ENCODE results near the gene GSG1L2. TPM values are rescaled to one million over a fixed set of nuclear protein-coding genes. Genes with fewer than 3 reads are reported as not detected.
A peak's percentile ranks its signal among the peaks of the same experiment; 100 is the strongest.

GSG1L2 gene
- polyA plus RNA-seq, 1 donor (not counting 4 experiments of a cell fraction or from before 2014, with no cell fraction given) = not detected

DNA sequence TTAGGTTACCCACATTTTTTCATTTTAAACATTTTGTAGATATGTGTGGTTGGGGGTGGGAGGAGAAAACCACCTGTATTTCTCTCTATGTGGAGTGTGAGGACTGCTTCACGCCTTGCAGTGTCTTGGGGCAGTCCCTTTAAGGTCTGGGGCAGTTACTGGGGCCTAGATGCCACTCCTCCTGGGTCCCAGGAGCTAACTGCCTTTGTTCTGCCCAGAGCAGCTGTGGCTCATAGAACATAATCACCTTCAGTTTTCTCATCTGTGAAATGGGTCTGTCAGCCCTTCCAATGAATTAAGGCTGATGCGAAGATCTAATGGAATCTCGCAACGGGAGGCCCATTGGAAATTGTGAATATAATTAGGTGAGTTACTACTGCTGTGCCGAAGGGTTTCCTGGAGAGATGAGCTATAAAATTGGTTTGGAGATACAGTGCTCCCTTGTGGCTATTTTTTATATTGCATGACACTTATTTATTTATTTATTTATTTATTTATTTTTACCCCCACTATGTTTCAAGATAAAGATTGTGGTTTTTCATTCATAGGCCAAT, 53.4 kb downstream of the GSG1L2 start:
- Histone ChIP-seq H3K9me3 (ENCODE audit: control insufficient read depth, low read depth, low read length) (no peaks in the 10 kb centered on the region), H3K4me1 (ENCODE audit: control insufficient read depth, extremely low read depth, insufficient read depth, low read length) (no peaks in the 10 kb centered on the region), H2AFZ (ENCODE audit: control insufficient read depth, low read length) (peak overlapping the region; percentile 23), H3K9ac (ENCODE audit: control insufficient read depth, extremely low read depth, insufficient read depth, low read length) (no peak overlapping the region), H4K20me1 (ENCODE audit: control insufficient read depth, extremely low read depth, insufficient read depth, low read length) (no peaks in the 10 kb centered on the region), H3K9me1 (ENCODE audit: control insufficient read depth, extremely low read depth, insufficient read depth, low read length) (no peaks in the 10 kb centered on the region), H3K27me3 (ENCODE audit: control insufficient read depth, extremely low read depth, insufficient read depth, low read length) (no peaks in the 10 kb centered on the region), H3K36me3 (ENCODE audit: control insufficient read depth in 2 of 2, extremely low read depth in 1 of 2, insufficient read depth in 2 of 2, low read length in 2 of 2) (no peaks in the 10 kb centered on the region), H3K4me3 (ENCODE audit: control insufficient read depth in 2 of 3, extremely low read depth in 1 of 3, insufficient read depth in 2 of 3, low read depth in 1 of 3, low read length in 3 of 3) (no peak overlapping the region), H3K79me2 (ENCODE audit: control insufficient read depth, insufficient read depth, low read length) (no peaks in the 10 kb centered on the region), H3K4me2 (ENCODE audit: control insufficient read depth, extremely low read depth, insufficient read depth, low read depth, low read length) (no peak overlapping the region), H3K27ac (ENCODE audit: control insufficient read depth, insufficient read depth, low read length) (no peak overlapping the region)
- dilution Hi-C loops (cut with MboI; ENCODE audit: extremely low pct_ligation_motif_present, low sequenced_read_pairs) = no loop called here
- TF ChIP-seq EZH2 (IDR thresholded peaks at IDR 0.05; ENCODE audit: low read length) = no peak
- peak in 1 of 3 experiments; percentile 27 for TF ChIP-seq CTCF (optimal IDR thresholded peaks at IDR 0.05 in 1 of 3, IDR thresholded peaks at IDR 0.05 in 1 of 3, conservative IDR thresholded peaks at IDR 0.05 in 1 of 3; ENCODE audit: extremely low read depth in 1 of 3, insufficient read depth in 2 of 3, low read length in 3 of 3)
- FAIRE-seq (no peak), DNase-seq (ENCODE audit: low read depth, low spot score) (no peak)

GRCh38 chr17:9767432-9767991, 54.4 kb downstream of the GSG1L2 start:
- DNase-seq (ENCODE audit: low read depth, low spot score) = no peak

More at GRCh38 chr17:9767432-9767991, 54.4 kb downstream of the GSG1L2 start:
- dilution Hi-C loops (cut with MboI; ENCODE audit: extremely low pct_ligation_motif_present, low sequenced_read_pairs) = no loop called here
- H3K36me3 ChIP-seq (ENCODE audit: control insufficient read depth in 2 of 2, extremely low read depth in 1 of 2, insufficient read depth in 2 of 2, low read length in 2 of 2) = no peaks in the 10 kb centered on the region
- no peaks in the 10 kb centered on the region for H3K9me3 ChIP-seq (ENCODE audit: control insufficient read depth, low read depth, low read length)
- no peaks in the 10 kb centered on the region for H3K4me1 ChIP-seq (ENCODE audit: control insufficient read depth, extremely low read depth, insufficient read depth, low read length)
- H2AFZ ChIP-seq (ENCODE audit: control insufficient read depth, low read length) = no peak overlapping the region
- no peak for FAIRE-seq
- H3K27me3 ChIP-seq (ENCODE audit: control insufficient read depth, extremely low read depth, insufficient read depth, low read length) = no peaks in the 10 kb centered on the region
- H3K27ac ChIP-seq (ENCODE audit: control insufficient read depth, insufficient read depth, low read length) = no peak overlapping the region
- no peak overlapping the region for H3K9ac ChIP-seq (ENCODE audit: control insufficient read depth, extremely low read depth, insufficient read depth, low read length)
- no peaks in the 10 kb centered on the region for H4K20me1 ChIP-seq (ENCODE audit: control insufficient read depth, extremely low read depth, insufficient read depth, low read length)
- no peak overlapping the region for H3K4me3 ChIP-seq (ENCODE audit: control insufficient read depth in 2 of 3, extremely low read depth in 1 of 3, insufficient read depth in 2 of 3, low read depth in 1 of 3, low read length in 3 of 3)
- no peaks in the 10 kb centered on the region for H3K9me1 ChIP-seq (ENCODE audit: control insufficient read depth, extremely low read depth, insufficient read depth, low read length)
- TF ChIP-seq EZH2 (IDR thresholded peaks at IDR 0.05; ENCODE audit: low read length) (no peak), CTCF (optimal IDR thresholded peaks at IDR 0.05 in 1 of 3, IDR thresholded peaks at IDR 0.05 in 1 of 3, conservative IDR thresholded peaks at IDR 0.05 in 1 of 3; ENCODE audit: extremely low read depth in 1 of 3, insufficient read depth in 2 of 3, low read length in 3 of 3) (no peak)
- H3K79me2 ChIP-seq (ENCODE audit: control insufficient read depth, insufficient read depth, low read length) = no peaks in the 10 kb centered on the region
- no peak overlapping the region for H3K4me2 ChIP-seq (ENCODE audit: control insufficient read depth, extremely low read depth, insufficient read depth, low read depth, low read length)

Measured in keratinocyte (primary cell).